ENCODE results near the gene SUSD3. TPM values are rescaled to one million over a fixed set of nuclear protein-coding genes. Genes with fewer than 3 reads are reported as not detected.

The SUSD3 gene
- total RNA-seq, 1 experiment from 2014 or later = 5.0 TPM

- Histone ChIP-seq H3K36me3 (ENCODE audit: control insufficient read depth, insufficient read depth, low read length) (no peaks in the 10 kb centered on the region), H3K27ac (ENCODE audit: low read length) (no peak overlapping the region), H3K27me3 (ENCODE audit: control insufficient read depth, insufficient read depth, low read length) (no peaks in the 10 kb centered on the region), H3K4me3 (ENCODE audit: low read depth in 2 of 2, low read length in 2 of 2) (no peak overlapping the region), H3K4me1 (ENCODE audit: control insufficient read depth, insufficient read depth, low read length) (no peaks in the 10 kb centered on the region; the same call in 1 of the 2 replicates), H3K9me3 (ENCODE audit: control insufficient read depth, insufficient read depth, low read depth, low read length) (no peaks in the 10 kb centered on the region)
- ChIA-PET CTCF (no interaction called here), POLR2A (no interaction called here)
- in situ Hi-C loops (cut with HindIII; ENCODE audit: low pct_unique_long_range_greater_than_20kb, low sequenced_read_pairs) (no loop called here), intact Hi-C loops (cut with micrococcal nuclease; ENCODE audit: unreplicated experiment) (no loop called here)
- TF ChIP-seq REST (IDR thresholded peaks at IDR 0.05; ENCODE audit: insufficient read depth in 1 of 2, low read depth in 2 of 2, low read length in 1 of 2) = no peak
- TF ChIP-seq SIN3A (IDR thresholded peaks at IDR 0.05; ENCODE audit: borderline replicate concordance, insufficient read depth, low read depth, low read length) = no peak
- DNase-seq (ENCODE audit: low read depth, low spot score) = no peak
- BruUV-seq (replicated peaks) = no TSS peak
- no peak for ATAC-seq
These were observed 4.6 kb upstream of the SUSD3 start for GRCh38 chr9:93053781-93054331.

GRCh38 chr9:93054758-93055704 is 3.5 kb upstream of the SUSD3 start:
- TF ChIP-seq CTCF (IDR thresholded peaks at IDR 0.05) (no peak), REST (IDR thresholded peaks at IDR 0.05; ENCODE audit: insufficient read depth in 1 of 2, low read depth in 2 of 2, low read length in 1 of 2) (no peak), POLR2AphosphoS5 (IDR thresholded peaks at IDR 0.05; ENCODE audit: low read depth, low read length) (no peak), SIN3A (IDR thresholded peaks at IDR 0.05; ENCODE audit: borderline replicate concordance, insufficient read depth, low read depth, low read length) (no peak), TCF7L2 (IDR thresholded peaks at IDR 0.05; ENCODE audit: low read depth, low read length) (no peak)
- no peaks in the 10 kb centered on the region for H3K9me3 ChIP-seq (ENCODE audit: control insufficient read depth, insufficient read depth, low read depth, low read length)
- in situ Hi-C loops (cut with HindIII; ENCODE audit: low pct_unique_long_range_greater_than_20kb, low sequenced_read_pairs) (no loop called here), intact Hi-C loops (cut with micrococcal nuclease; ENCODE audit: unreplicated experiment) (no loop called here)
- H3K36me3 ChIP-seq (ENCODE audit: control insufficient read depth, insufficient read depth, low read length) = no peaks in the 10 kb centered on the region
- ChIA-PET POLR2A (interaction anchor here (0.7 kb wide), 1 partner anchor 237 kb away, joined by 3 read pairs; no protein-coding TSS in a partner anchor), CTCF (no interaction called here)
- DNase-seq (ENCODE audit: low read depth, low spot score) (no peak), ATAC-seq (no peak)
- BruUV-seq (replicated peaks) = no TSS peak
- no peak overlapping the region for H3K4me3 ChIP-seq (ENCODE audit: low read depth in 2 of 2, low read length in 2 of 2)
- peaks cover 5% of the 10 kb centered on the region for H3K4me1 ChIP-seq (ENCODE audit: control insufficient read depth, insufficient read depth, low read length)
- H3K27me3 ChIP-seq (ENCODE audit: control insufficient read depth, insufficient read depth, low read length) = no peaks in the 10 kb centered on the region
- H3K27ac ChIP-seq (ENCODE audit: low read length) = no peak overlapping the region
